ENCODE measurements around the gene DPYSL4. TPM values are rescaled to one million over a fixed set of nuclear protein-coding genes. Genes with fewer than 3 reads are reported as not detected.
A peak's percentile ranks its signal among the peaks of the same experiment; 100 is the strongest.

Gene DPYSL4
- total and polyA plus RNA-seq, 2 of the 13 experiments (the other 11 are each of a cell fraction or from before 2014, with no cell fraction given) = 0.84 to 1.2 TPM

DNA sequence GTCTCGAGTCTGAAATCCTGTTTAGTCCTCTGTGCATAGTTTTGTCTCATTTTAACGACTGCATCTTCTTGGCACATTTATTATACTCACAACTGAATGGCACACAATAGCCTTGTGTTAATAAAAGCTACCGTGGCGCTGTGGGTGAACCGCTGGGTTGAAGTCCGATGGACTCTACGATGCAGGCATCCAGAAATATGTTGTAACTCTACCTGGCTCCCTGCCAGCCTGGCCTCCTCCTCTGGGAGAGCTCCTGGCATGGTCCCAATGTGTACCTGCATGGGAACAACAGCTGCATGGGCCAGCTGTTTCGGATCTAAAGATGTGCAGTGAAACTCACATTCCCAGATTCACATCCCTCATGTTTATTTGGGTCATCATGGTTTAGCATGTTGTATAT is 3.7 kb upstream of the DPYSL4 start (continued):
- TF ChIP-seq, protein P1, sequence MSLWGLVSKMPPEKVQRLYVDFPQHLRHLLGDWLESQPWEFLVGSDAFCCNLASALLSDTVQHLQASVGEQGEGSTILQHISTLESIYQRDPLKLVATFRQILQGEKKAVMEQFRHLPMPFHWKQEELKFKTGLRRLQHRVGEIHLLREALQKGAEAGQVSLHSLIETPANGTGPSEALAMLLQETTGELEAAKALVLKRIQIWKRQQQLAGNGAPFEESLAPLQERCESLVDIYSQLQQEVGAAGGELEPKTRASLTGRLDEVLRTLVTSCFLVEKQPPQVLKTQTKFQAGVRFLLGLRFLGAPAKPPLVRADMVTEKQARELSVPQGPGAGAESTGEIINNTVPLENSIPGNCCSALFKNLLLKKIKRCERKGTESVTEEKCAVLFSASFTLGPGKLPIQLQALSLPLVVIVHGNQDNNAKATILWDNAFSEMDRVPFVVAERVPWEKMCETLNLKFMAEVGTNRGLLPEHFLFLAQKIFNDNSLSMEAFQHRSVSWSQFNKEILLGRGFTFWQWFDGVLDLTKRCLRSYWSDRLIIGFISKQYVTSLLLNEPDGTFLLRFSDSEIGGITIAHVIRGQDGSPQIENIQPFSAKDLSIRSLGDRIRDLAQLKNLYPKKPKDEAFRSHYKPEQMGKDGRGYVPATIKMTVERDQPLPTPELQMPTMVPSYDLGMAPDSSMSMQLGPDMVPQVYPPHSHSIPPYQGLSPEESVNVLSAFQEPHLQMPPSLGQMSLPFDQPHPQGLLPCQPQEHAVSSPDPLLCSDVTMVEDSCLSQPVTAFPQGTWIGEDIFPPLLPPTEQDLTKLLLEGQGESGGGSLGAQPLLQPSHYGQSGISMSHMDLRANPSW (CRISPR knock-in tag; IDR thresholded peaks at IDR 0.05; ENCODE audit: borderline replicate concordance) = no peak
- TF ChIP-seq KDM6A (CRISPR knock-in tag; IDR thresholded peaks at IDR 0.05; ENCODE audit: low read depth) (0 out of 2 replicates have a peak, but pooled peaks have one; percentile 42), ZNF790 (CRISPR knock-in tag; IDR thresholded peaks at IDR 0.05; ENCODE audit: borderline replicate concordance) (no peak), EZH2 (conservative IDR thresholded peaks at IDR 0.05; ENCODE audit: low read depth, low read length) (no peak), KAT2B (IDR thresholded peaks at IDR 0.05; ENCODE audit: borderline replicate concordance, low read depth, low read length) (no peak), ZNF468 (CRISPR knock-in tag; IDR thresholded peaks at IDR 0.05) (no peak), RFX3 (CRISPR knock-in tag; IDR thresholded peaks at IDR 0.05) (no peak), ZNF780A (CRISPR knock-in tag; IDR thresholded peaks at IDR 0.05) (no peak), HMG20A (CRISPR knock-in tag; IDR thresholded peaks at IDR 0.05; ENCODE audit: borderline replicate concordance) (peak; percentile 61; the same call in 1 of the 2 replicates), TOPORS (CRISPR knock-in tag; IDR thresholded peaks at IDR 0.05) (0 out of 2 replicates have a peak, but pooled peaks have one; percentile 28), ZNF776 (CRISPR knock-in tag; IDR thresholded peaks at IDR 0.05) (no peak), ARNT2 (CRISPR knock-in tag; IDR thresholded peaks at IDR 0.05; ENCODE audit: low read depth) (no peak), ZNF672 (CRISPR knock-in tag; IDR thresholded peaks at IDR 0.05) (no peak)
- TF ChIP-seq, protein P2, sequence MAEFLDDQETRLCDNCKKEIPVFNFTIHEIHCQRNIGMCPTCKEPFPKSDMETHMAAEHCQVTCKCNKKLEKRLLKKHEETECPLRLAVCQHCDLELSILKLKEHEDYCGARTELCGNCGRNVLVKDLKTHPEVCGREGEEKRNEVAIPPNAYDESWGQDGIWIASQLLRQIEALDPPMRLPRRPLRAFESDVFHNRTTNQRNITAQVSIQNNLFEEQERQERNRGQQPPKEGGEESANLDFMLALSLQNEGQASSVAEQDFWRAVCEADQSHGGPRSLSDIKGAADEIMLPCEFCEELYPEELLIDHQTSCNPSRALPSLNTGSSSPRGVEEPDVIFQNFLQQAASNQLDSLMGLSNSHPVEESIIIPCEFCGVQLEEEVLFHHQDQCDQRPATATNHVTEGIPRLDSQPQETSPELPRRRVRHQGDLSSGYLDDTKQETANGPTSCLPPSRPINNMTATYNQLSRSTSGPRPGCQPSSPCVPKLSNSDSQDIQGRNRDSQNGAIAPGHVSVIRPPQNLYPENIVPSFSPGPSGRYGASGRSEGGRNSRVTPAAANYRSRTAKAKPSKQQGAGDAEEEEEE (CRISPR knock-in tag; IDR thresholded peaks at IDR 0.05; ENCODE audit: borderline replicate concordance) = no peak
- TF ChIP-seq, protein P3, sequence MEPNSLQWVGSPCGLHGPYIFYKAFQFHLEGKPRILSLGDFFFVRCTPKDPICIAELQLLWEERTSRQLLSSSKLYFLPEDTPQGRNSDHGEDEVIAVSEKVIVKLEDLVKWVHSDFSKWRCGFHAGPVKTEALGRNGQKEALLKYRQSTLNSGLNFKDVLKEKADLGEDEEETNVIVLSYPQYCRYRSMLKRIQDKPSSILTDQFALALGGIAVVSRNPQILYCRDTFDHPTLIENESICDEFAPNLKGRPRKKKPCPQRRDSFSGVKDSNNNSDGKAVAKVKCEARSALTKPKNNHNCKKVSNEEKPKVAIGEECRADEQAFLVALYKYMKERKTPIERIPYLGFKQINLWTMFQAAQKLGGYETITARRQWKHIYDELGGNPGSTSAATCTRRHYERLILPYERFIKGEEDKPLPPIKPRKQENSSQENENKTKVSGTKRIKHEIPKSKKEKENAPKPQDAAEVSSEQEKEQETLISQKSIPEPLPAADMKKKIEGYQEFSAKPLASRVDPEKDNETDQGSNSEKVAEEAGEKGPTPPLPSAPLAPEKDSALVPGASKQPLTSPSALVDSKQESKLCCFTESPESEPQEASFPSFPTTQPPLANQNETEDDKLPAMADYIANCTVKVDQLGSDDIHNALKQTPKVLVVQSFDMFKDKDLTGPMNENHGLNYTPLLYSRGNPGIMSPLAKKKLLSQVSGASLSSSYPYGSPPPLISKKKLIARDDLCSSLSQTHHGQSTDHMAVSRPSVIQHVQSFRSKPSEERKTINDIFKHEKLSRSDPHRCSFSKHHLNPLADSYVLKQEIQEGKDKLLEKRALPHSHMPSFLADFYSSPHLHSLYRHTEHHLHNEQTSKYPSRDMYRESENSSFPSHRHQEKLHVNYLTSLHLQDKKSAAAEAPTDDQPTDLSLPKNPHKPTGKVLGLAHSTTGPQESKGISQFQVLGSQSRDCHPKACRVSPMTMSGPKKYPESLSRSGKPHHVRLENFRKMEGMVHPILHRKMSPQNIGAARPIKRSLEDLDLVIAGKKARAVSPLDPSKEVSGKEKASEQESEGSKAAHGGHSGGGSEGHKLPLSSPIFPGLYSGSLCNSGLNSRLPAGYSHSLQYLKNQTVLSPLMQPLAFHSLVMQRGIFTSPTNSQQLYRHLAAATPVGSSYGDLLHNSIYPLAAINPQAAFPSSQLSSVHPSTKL (CRISPR knock-in tag; IDR thresholded peaks at IDR 0.05) = peak; percentile 71
- TF ChIP-seq, protein P4, sequence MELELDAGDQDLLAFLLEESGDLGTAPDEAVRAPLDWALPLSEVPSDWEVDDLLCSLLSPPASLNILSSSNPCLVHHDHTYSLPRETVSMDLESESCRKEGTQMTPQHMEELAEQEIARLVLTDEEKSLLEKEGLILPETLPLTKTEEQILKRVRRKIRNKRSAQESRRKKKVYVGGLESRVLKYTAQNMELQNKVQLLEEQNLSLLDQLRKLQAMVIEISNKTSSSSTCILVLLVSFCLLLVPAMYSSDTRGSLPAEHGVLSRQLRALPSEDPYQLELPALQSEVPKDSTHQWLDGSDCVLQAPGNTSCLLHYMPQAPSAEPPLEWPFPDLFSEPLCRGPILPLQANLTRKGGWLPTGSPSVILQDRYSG (CRISPR knock-in tag; IDR thresholded peaks at IDR 0.05) = no peak
- TF ChIP-seq, protein P5, sequence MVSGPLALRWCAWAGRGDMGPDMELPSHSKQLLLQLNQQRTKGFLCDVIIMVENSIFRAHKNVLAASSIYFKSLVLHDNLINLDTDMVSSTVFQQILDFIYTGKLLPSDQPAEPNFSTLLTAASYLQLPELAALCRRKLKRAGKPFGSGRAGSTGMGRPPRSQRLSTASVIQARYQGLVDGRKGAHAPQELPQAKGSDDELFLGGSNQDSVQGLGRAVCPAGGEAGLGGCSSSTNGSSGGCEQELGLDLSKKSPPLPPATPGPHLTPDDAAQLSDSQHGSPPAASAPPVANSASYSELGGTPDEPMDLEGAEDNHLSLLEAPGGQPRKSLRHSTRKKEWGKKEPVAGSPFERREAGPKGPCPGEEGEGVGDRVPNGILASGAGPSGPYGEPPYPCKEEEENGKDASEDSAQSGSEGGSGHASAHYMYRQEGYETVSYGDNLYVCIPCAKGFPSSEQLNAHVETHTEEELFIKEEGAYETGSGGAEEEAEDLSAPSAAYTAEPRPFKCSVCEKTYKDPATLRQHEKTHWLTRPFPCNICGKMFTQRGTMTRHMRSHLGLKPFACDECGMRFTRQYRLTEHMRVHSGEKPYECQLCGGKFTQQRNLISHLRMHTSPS (CRISPR knock-in tag; IDR thresholded peaks at IDR 0.05; ENCODE audit: low read depth) = 0 out of 2 replicates have a peak, but pooled peaks have one; percentile 23
- TF ChIP-seq, protein P6, sequence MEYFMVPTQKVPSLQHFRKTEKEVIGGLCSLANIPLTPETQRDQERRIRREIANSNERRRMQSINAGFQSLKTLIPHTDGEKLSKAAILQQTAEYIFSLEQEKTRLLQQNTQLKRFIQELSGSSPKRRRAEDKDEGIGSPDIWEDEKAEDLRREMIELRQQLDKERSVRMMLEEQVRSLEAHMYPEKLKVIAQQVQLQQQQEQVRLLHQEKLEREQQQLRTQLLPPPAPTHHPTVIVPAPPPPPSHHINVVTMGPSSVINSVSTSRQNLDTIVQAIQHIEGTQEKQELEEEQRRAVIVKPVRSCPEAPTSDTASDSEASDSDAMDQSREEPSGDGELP (IDR thresholded peaks at IDR 0.05; ENCODE audit: borderline replicate concordance, low read depth) = peak; percentile 96
